ENCODE results near the gene GLIS2. TPM values are rescaled to one million over a fixed set of nuclear protein-coding genes. Genes with fewer than 3 reads are reported as not detected.
"Not testable (repeated sequence)": the region's sequence is repeated elsewhere in the genome, so short reads cannot be mapped to it uniquely, and the experiment has no call there.

Gene GLIS2
- total RNA-seq, 2 experiments from 2014 or later: not detected

GRCh38 chr16:4340443-4340842 lies 24.6 kb downstream of the GLIS2 start:
- ChIA-PET CTCF (no interaction called here), POLR2A (no interaction called here)
- H3K27me3 ChIP-seq (ENCODE audit: control insufficient read depth in 1 of 2, insufficient read depth in 2 of 2, low read length in 2 of 2): no peaks in the 10 kb centered on the region
- H3K9me3 ChIP-seq (ENCODE audit: control insufficient read depth in 1 of 2, insufficient read depth in 1 of 2, low read length in 2 of 2): no peaks in the 10 kb centered on the region
- ATAC-seq (ENCODE audit: poor library complexity): no peak
- no peak for DNase-seq
- H3K36me3 ChIP-seq (ENCODE audit: insufficient read depth, low read length): peaks cover 37% of the 10 kb centered on the region
- Mint-ChIP-seq H3K4me1 (ENCODE audit: low read depth) (peaks cover 6% of the 10 kb centered on the region), H3K36me3 (ENCODE audit: low read depth) (peaks cover 10% of the 10 kb centered on the region), H3K27me3 (no peaks in the 10 kb centered on the region), H3K4me3 (no peak overlapping the region), H3K27ac (no peak overlapping the region), H3K9me3 (no peaks in the 10 kb centered on the region)
- no peak overlapping the region for H3K27ac ChIP-seq (ENCODE audit: low read depth in 1 of 2, low read length in 2 of 2)
- no peak overlapping the region for H3K4me3 ChIP-seq (ENCODE audit: low read length)
- no peak for TF ChIP-seq CTCF (IDR thresholded peaks at IDR 0.05)
- intact Hi-C loops (cut with DNase I, micrococcal nuclease): no loop called here
- peaks cover 13% of the 10 kb centered on the region for H3K4me1 ChIP-seq (ENCODE audit: insufficient read depth, low read length)

GRCh38 chr16:4341250-4341649 lies 25.4 kb downstream of the GLIS2 start:
- H3K27me3 Mint-ChIP-seq: no peaks in the 10 kb centered on the region
- no peak overlapping the region for H3K27ac Mint-ChIP-seq
- H3K4me1 Mint-ChIP-seq (ENCODE audit: low read depth): peaks cover 8% of the 10 kb centered on the region
- ChIA-PET POLR2A (interaction anchor here (0.9 kb wide), 1 partner anchor 10 kb away, joined by 3 read pairs; the partner anchor contains the start of gene PAM16), CTCF (no interaction called here)
- ATAC-seq (ENCODE audit: poor library complexity) (no peak), DNase-seq (no peak)
- intact Hi-C loops (cut with DNase I, micrococcal nuclease): no loop called here
- peaks cover 20% of the 10 kb centered on the region for H3K4me1 ChIP-seq (ENCODE audit: insufficient read depth, low read length)
- TF ChIP-seq CTCF (IDR thresholded peaks at IDR 0.05): no peak
- no peaks in the 10 kb centered on the region for H3K27me3 ChIP-seq (ENCODE audit: control insufficient read depth in 1 of 2, insufficient read depth in 2 of 2, low read length in 2 of 2)
- no peaks in the 10 kb centered on the region for H3K9me3 Mint-ChIP-seq
- no peak overlapping the region for H3K4me3 Mint-ChIP-seq
- no peaks in the 10 kb centered on the region for H3K9me3 ChIP-seq (ENCODE audit: control insufficient read depth in 1 of 2, insufficient read depth in 1 of 2, low read length in 2 of 2)
- H3K4me3 ChIP-seq (ENCODE audit: low read length): no peak overlapping the region
- peaks cover 14% of the 10 kb centered on the region for H3K36me3 Mint-ChIP-seq (ENCODE audit: low read depth)
- H3K36me3 ChIP-seq (ENCODE audit: insufficient read depth, low read length): peaks cover 41% of the 10 kb centered on the region
- no peak overlapping the region for H3K27ac ChIP-seq (ENCODE audit: low read depth in 1 of 2, low read length in 2 of 2)

- no peaks in the 10 kb centered on the region for H3K27me3 ChIP-seq (ENCODE audit: control insufficient read depth in 1 of 2, insufficient read depth in 2 of 2, low read length in 2 of 2)
- no peak overlapping the region for H3K4me3 Mint-ChIP-seq
- DNase-seq: no peak
- no peak overlapping the region for H3K27ac ChIP-seq (ENCODE audit: low read depth in 1 of 2, low read length in 2 of 2)
- no peaks in the 10 kb centered on the region for H3K27me3 Mint-ChIP-seq
- TF ChIP-seq CTCF (IDR thresholded peaks at IDR 0.05): no peak
- ChIA-PET POLR2A (interaction anchor here (1.2 kb wide), 1 partner anchor 348 kb away, joined by 3 read pairs; no protein-coding TSS in a partner anchor), CTCF (no interaction called here)
- H3K36me3 Mint-ChIP-seq (ENCODE audit: low read depth): peaks cover 16% of the 10 kb centered on the region
- H3K27ac Mint-ChIP-seq: no peak overlapping the region
- peaks cover 13% of the 10 kb centered on the region for H3K4me1 Mint-ChIP-seq (ENCODE audit: low read depth)
- H3K9me3 ChIP-seq (ENCODE audit: control insufficient read depth in 1 of 2, insufficient read depth in 1 of 2, low read length in 2 of 2): no peaks in the 10 kb centered on the region
- H3K9me3 Mint-ChIP-seq: no peaks in the 10 kb centered on the region
- intact Hi-C loops (cut with DNase I, micrococcal nuclease): no loop called here
- H3K4me1 ChIP-seq (ENCODE audit: insufficient read depth, low read length): peaks cover 36% of the 10 kb centered on the region
- no peak overlapping the region for H3K4me3 ChIP-seq (ENCODE audit: low read length)
- ATAC-seq (ENCODE audit: poor library complexity): no peak
- peaks cover 43% of the 10 kb centered on the region for H3K36me3 ChIP-seq (ENCODE audit: insufficient read depth, low read length)
These were observed 27.2 kb downstream of the GLIS2 start for GRCh38 chr16:4342866-4343744.

GRCh38 chr16:4344300-4344982 lies 28.6 kb downstream of the GLIS2 start:
- Histone ChIP-seq H3K4me1 (ENCODE audit: insufficient read depth, low read length) (peaks cover 42% of the 10 kb centered on the region), H3K36me3 (ENCODE audit: insufficient read depth, low read length) (peaks cover 39% of the 10 kb centered on the region), H3K27ac (ENCODE audit: low read depth in 1 of 2, low read length in 2 of 2) (peak overlapping the region in 1 of 2 donors; percentile 21)
- H3K9me3 Mint-ChIP-seq; H3K9me3 ChIP-seq (ENCODE audit: control insufficient read depth in 1 of 2, insufficient read depth in 1 of 2, low read length in 2 of 2); DNase-seq; H3K4me3 Mint-ChIP-seq; H3K27me3 Mint-ChIP-seq; ATAC-seq (ENCODE audit: poor library complexity); intact Hi-C loops (cut with DNase I, micrococcal nuclease); H3K4me3 ChIP-seq (ENCODE audit: low read length); H3K27me3 ChIP-seq (ENCODE audit: control insufficient read depth in 1 of 2, insufficient read depth in 2 of 2, low read length in 2 of 2); POLR2A ChIA-PET: not testable (repeated sequence)
- Mint-ChIP-seq H3K27ac (peak overlapping the region; percentile 52), H3K4me1 (ENCODE audit: low read depth) (peaks cover 18% of the 10 kb centered on the region), H3K36me3 (ENCODE audit: low read depth) (peaks cover 17% of the 10 kb centered on the region)
- CTCF ChIA-PET: interaction anchor here (0.7 kb wide), 1 partner anchor 326 kb away, joined by 3 read pairs; no protein-coding TSS in a partner anchor

All from CD4-positive, alpha-beta T cell (primary cell).